BE2C (cell line): ENCODE measurements around the gene KSR1.

Experiments used
- DNase-seq: peaks from one replicate; pipeline ENCODE4 v3.0.0-alpha.2; 2020
- H3K27me3 ChIP-seq: fragments of 250-450 bp; sonication (Bioruptor Pico); 2 replicates; pipeline ENCODE4 v1.5.1; 2020; ENCODE audit warnings: mild to moderate bottlenecking
- H3K36me3 ChIP-seq: fragments of 250-450 bp; sonication (Bioruptor Pico); 2 replicates; pipeline ENCODE4 v1.5.1; 2020; ENCODE audit warnings: mild to moderate bottlenecking
- H3K4me1 ChIP-seq: fragments of 250-450 bp; sonication (Bioruptor Pico); 2 replicates; pipeline ENCODE4 v1.5.1; 2020
- H3K4me3 ChIP-seq: 2 replicates; pipeline ENCODE4 v1.5.1; 2011; ENCODE audit warnings: low read depth, low read length
- H3K9me3 ChIP-seq: fragments of 250-450 bp; sonication (Bioruptor Pico); 2 replicates; pipeline ENCODE4 v1.5.1; 2020
- TF ChIP-seq, protein P1 (sequence below): IDR thresholded peaks from 2 replicates; pipeline ENCODE4 v1.5.1; 2012; ENCODE audit warnings: mild to moderate bottlenecking, low read depth, low read length

Gene KSR1

GRCh38 chr17:27479838-27480237 is 23.6 kb downstream of the KSR1 start:
- TF ChIP-seq, protein P1, sequence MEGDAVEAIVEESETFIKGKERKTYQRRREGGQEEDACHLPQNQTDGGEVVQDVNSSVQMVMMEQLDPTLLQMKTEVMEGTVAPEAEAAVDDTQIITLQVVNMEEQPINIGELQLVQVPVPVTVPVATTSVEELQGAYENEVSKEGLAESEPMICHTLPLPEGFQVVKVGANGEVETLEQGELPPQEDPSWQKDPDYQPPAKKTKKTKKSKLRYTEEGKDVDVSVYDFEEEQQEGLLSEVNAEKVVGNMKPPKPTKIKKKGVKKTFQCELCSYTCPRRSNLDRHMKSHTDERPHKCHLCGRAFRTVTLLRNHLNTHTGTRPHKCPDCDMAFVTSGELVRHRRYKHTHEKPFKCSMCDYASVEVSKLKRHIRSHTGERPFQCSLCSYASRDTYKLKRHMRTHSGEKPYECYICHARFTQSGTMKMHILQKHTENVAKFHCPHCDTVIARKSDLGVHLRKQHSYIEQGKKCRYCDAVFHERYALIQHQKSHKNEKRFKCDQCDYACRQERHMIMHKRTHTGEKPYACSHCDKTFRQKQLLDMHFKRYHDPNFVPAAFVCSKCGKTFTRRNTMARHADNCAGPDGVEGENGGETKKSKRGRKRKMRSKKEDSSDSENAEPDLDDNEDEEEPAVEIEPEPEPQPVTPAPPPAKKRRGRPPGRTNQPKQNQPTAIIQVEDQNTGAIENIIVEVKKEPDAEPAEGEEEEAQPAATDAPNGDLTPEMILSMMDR, result no peak
- Histone ChIP-seq H3K4me1 (no peaks in the 10 kb centered on the region), H3K4me3 (no peak overlapping the region), H3K36me3 (no peaks in the 10 kb centered on the region), H3K27me3 (no peaks in the 10 kb centered on the region), H3K9me3 (no peaks in the 10 kb centered on the region)
- DNase-seq, result no peak

GRCh38 chr17:27480699-27481098 is 24.5 kb downstream of the KSR1 start:
- H3K4me3 ChIP-seq, result no peak overlapping the region
- TF ChIP-seq, protein P1, result no peak
- no peak for DNase-seq
- no peaks in the 10 kb centered on the region for H3K36me3 ChIP-seq
- H3K9me3 ChIP-seq, result no peaks in the 10 kb centered on the region
- H3K4me1 ChIP-seq, result no peaks in the 10 kb centered on the region
- H3K27me3 ChIP-seq, result no peaks in the 10 kb centered on the region

GRCh38 chr17:27481327-27481726 is 25.1 kb downstream of the KSR1 start:
- no peaks in the 10 kb centered on the region for H3K27me3 ChIP-seq
- no peaks in the 10 kb centered on the region for H3K9me3 ChIP-seq
- no peak for DNase-seq
- H3K4me3 ChIP-seq, result no peak overlapping the region
- no peaks in the 10 kb centered on the region for H3K36me3 ChIP-seq
- TF ChIP-seq, protein P1, result no peak
- H3K4me1 ChIP-seq, result no peaks in the 10 kb centered on the region

DNA sequence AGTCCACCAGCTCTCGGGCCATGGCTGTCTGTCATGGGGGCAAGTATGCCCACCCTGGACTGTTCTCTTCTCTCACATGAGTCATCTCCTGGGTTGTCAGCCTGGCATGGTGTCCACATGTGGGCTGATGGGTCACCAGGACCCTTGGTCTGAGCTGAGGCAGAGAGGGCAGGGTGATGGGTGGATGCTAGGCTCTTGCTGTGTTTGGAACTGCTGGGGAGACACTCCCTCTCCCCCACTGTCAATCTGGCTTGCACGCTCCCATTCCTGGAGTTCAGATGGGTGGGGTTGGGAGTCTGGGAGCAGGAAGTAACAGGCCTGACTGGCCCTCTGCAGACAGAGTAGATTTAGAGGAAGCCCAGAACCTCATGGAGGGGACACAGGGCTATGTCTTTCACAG is 28.9 kb downstream of the KSR1 start:
- DNase-seq, result no peak
- no peaks in the 10 kb centered on the region for H3K4me1 ChIP-seq
- no peaks in the 10 kb centered on the region for H3K27me3 ChIP-seq
- no peaks in the 10 kb centered on the region for H3K36me3 ChIP-seq
- no peak overlapping the region for H3K4me3 ChIP-seq
- H3K9me3 ChIP-seq, result no peaks in the 10 kb centered on the region
- TF ChIP-seq, protein P1, result no peak

GRCh38 chr17:27485716-27486495 is 29.7 kb downstream of the KSR1 start:
- DNase-seq, result no peak
- H3K4me1 ChIP-seq, result no peaks in the 10 kb centered on the region
- no peaks in the 10 kb centered on the region for H3K36me3 ChIP-seq
- H3K27me3 ChIP-seq, result no peaks in the 10 kb centered on the region
- no peaks in the 10 kb centered on the region for H3K9me3 ChIP-seq
- TF ChIP-seq, protein P1, result no peak
- no peak overlapping the region for H3K4me3 ChIP-seq

DNA sequence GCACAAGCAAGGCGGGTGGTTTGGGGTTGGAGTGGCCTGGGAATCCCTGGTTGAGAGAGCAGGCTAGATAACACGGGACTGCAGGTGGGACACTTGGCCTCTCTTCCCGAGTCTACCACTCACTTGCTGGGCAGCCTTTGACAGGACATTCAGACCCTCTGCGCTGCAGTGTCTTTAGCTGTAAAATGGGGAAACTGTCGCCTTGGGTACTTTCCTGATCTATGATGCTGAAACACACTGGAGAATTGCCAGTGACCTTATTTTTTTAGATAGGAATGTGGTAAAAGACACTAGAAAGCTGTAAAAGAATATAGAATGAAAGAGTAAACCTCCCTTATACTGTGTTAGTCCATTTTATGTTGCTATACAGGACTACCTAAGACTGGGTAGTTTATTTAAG is 30.5 kb downstream of the KSR1 start:
- Histone ChIP-seq H3K27me3 (no peaks in the 10 kb centered on the region), H3K36me3 (no peaks in the 10 kb centered on the region), H3K4me3 (no peak overlapping the region), H3K4me1 (no peaks in the 10 kb centered on the region), H3K9me3 (no peaks in the 10 kb centered on the region)
- TF ChIP-seq, protein P1, result no peak
- no peak for DNase-seq
